Neural progenitor cell (in vitro differentiated cells): ENCODE data around the gene THSD4. TPM values are rescaled to one million over a fixed set of nuclear protein-coding genes. Genes with fewer than 3 reads are reported as not detected.

Source experiments
- DNase-seq: peaks from one replicate; pipeline ENCODE4 v3.0.0-alpha.2; 2016; ENCODE audit warnings: low spot score
- H2AFZ ChIP-seq: fragments of 200-600 bp; sonication (generic); replicated peaks from 2 replicates; pipeline ENCODE4 v1.6.1; 2016; ENCODE audit warnings: antibody characterized with exemption
- H3F3A ChIP-seq: fragments of 200-600 bp; sonication (generic); 2 replicates; pipeline ENCODE4 v1.6.1; 2016; ENCODE audit warnings: antibody characterized with exemption, low read depth
- H3K27ac ChIP-seq: fragments of 200-600 bp; sonication (generic); 2 replicates; pipeline ENCODE4 v1.5.1; 2016; ENCODE audit warnings: mild to moderate bottlenecking
- H3K27me3 ChIP-seq: fragments of 200-600 bp; sonication (generic); 2 replicates; pipeline ENCODE4 v1.6.1; 2016; ENCODE audit warnings: mild to moderate bottlenecking, moderate library complexity
- H3K36me3 ChIP-seq: fragments of 200-600 bp; sonication (generic); 2 replicates; pipeline ENCODE4 v1.5.1; 2016
- H3K4me1 ChIP-seq: fragments of 200-600 bp; sonication (generic); 2 replicates; pipeline ENCODE4 v1.6.1; 2016; ENCODE audit warnings: mixed run types
- H3K4me2 ChIP-seq: fragments of 200-600 bp; sonication (generic); 2 replicates; pipeline ENCODE4 v1.6.1; 2016
- H3K4me3 ChIP-seq: fragments of 200-600 bp; sonication (generic); 2 replicates; pipeline ENCODE4 v1.5.1; 2016
- H3K79me2 ChIP-seq: fragments of 200-600 bp; sonication (generic); 2 replicates; pipeline ENCODE4 v1.6.1; 2016; ENCODE audit warnings: low read depth
- H3K9ac ChIP-seq: fragments of 200-600 bp; sonication (generic); 2 replicates; pipeline ENCODE4 v1.6.1; 2016
- H3K9me3 ChIP-seq: fragments of 200-600 bp; sonication (generic); 2 replicates; pipeline ENCODE4 v1.5.1; 2016; ENCODE audit warnings: low read depth
- H4K20me1 ChIP-seq: fragments of 200-600 bp; sonication (generic); 2 replicates; pipeline ENCODE4 v1.6.1; 2016; ENCODE audit warnings: low read depth
- H3K27ac Mint-ChIP-seq: 3 replicates; pipeline ENCODE4 v1.8.0; 2021; ENCODE audit warnings: mixed read lengths
- H3K27me3 Mint-ChIP-seq: 2 replicates; pipeline ENCODE4 v1.8.0; 2022; ENCODE audit warnings: low read depth, mild to moderate bottlenecking, inconsistent platforms, moderate library complexity, mixed read lengths; ENCODE audit not compliant: insufficient read depth
- H3K36me3 Mint-ChIP-seq: 3 replicates; pipeline ENCODE4 v1.8.0; 2021; ENCODE audit warnings: mixed read lengths
- H3K4me1 Mint-ChIP-seq: 3 replicates; pipeline ENCODE4 v1.8.0; 2021; ENCODE audit warnings: mixed read lengths
- H3K4me3 Mint-ChIP-seq: 3 replicates; pipeline ENCODE4 v1.8.0; 2021; ENCODE audit warnings: mild to moderate bottlenecking, moderate library complexity, mixed read lengths
- H3K9me3 Mint-ChIP-seq: 3 replicates; pipeline ENCODE4 v1.8.0; 2020; ENCODE audit warnings: mixed read lengths
- CTCF ChIP-seq: fragments of 200-600 bp; sonication (generic); IDR thresholded peaks from 2 replicates; pipeline ENCODE4 v1.5.1; 2017; ENCODE audit warnings: antibody characterized with exemption, mild to moderate bottlenecking
- EZH2 ChIP-seq: fragments of 200-600 bp; sonication (generic); IDR thresholded peaks from 2 replicates; pipeline ENCODE4 v1.6.1; 2017; ENCODE audit warnings: antibody characterized with exemption, mild to moderate bottlenecking, moderate library complexity
- EZH2phosphoT487 ChIP-seq: fragments of 200-600 bp; sonication (generic); IDR thresholded peaks from 2 replicates; pipeline ENCODE4 v1.6.1; 2017; ENCODE audit warnings: antibody characterized with exemption
- total RNA-seq: library from RNA; depleted of rRNA; stranded (reverse); fragments of >200 nt; gene quantifications from 2 replicates; pipeline ENCODE4 v1.2.3, GENCODE V29; 2015; ENCODE audit warnings: low replicate concordance

The THSD4 gene
- 2.0 and 2.4 TPM in 2 replicates for total RNA-seq

DNA sequence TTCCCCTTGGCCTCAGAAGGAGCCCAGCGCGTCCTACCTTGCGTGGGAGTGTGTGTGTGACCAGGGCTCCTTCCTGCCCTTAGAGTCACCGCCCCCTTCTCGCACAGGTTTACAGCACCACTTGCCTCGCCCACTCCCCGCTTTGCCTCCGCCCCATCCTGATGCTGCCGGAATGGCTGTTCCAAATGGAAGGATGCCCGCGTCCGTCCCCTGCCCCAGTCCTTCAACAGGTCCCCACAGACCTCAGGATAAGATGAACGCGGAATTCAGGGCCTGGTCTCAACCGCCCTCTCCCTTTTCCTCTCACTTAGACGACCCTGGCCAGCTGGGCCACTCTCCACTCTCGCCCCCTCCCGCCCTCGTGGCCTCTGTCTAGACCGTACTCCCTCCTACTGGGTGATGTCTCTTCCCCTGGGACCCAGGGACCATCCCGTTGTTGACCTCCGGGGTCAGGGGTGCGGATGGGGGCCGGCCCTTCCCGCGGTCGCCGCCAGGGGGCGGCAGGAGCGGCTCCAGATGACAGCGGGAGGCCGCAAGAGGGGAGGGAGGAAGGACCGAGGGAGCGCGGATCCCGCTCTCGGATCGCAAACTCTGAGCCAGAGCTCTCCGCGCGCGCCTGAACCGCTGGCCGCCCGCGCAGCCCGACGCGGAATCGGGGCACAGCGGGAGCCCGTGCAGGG, at the start of gene THSD4:
TSS of gene THSD4 (plus strand) at position 585 of the 680 bp plus-strand sequence.
- peak within 1 kb of the TSS; percentile 69 for H3K27ac Mint-ChIP-seq
- no peak within 1 kb of the TSS for H3K9ac ChIP-seq

GRCh38 chr15:71066983-71067382, 48.3 kb upstream of the THSD4 start:
- Histone ChIP-seq H3K4me2 (no peak overlapping the region), H4K20me1 (no peaks in the 10 kb centered on the region), H3K4me1 (no peaks in the 10 kb centered on the region), H3K4me3 (no peak overlapping the region), H3K9ac (no peak overlapping the region), H3F3A (no peaks in the 10 kb centered on the region), H3K27me3 (no peaks in the 10 kb centered on the region), H3K27ac (no peak overlapping the region), H2AFZ (no peak overlapping the region), H3K36me3 (no peaks in the 10 kb centered on the region), H3K79me2 (no peaks in the 10 kb centered on the region), H3K9me3 (no peaks in the 10 kb centered on the region)
- TF ChIP-seq EZH2phosphoT487, result no peak
- no peak for TF ChIP-seq CTCF
- no peak for TF ChIP-seq EZH2
- no peak for DNase-seq
- Mint-ChIP-seq H3K9me3 (no peaks in the 10 kb centered on the region), H3K4me3 (no peak overlapping the region), H3K27ac (no peak overlapping the region), H3K27me3 (no peaks in the 10 kb centered on the region), H3K4me1 (no peaks in the 10 kb centered on the region), H3K36me3 (no peaks in the 10 kb centered on the region)

More for the DNA sequence above, at the start of gene THSD4:
- H3F3A ChIP-seq, result peaks cover 22% of the 10 kb centered on the region
- H4K20me1 ChIP-seq, result no peaks in the 10 kb centered on the region
- peak within 1 kb of the TSS; percentile 96 for H3K4me2 ChIP-seq
- H3K4me3 ChIP-seq, result peak within 1 kb of the TSS; percentile 69
- peak within 1 kb of the TSS; percentile 84 for H3K4me3 Mint-ChIP-seq
- H3K4me1 ChIP-seq, result peaks cover 24% of the 10 kb centered on the region
- peaks cover 24% of the 10 kb centered on the region for H3K27me3 Mint-ChIP-seq
- no peak within 1 kb of the TSS for H3K27ac ChIP-seq
- H3K79me2 ChIP-seq, result no peaks in the 10 kb centered on the region
- H3K36me3 Mint-ChIP-seq, result no peaks in the 10 kb centered on the region
- no peaks in the 10 kb centered on the region for H3K9me3 Mint-ChIP-seq
- DNase-seq, result peak; percentile 93
- H3K4me1 Mint-ChIP-seq, result peaks cover 42% of the 10 kb centered on the region
- H3K9me3 ChIP-seq, result no peaks in the 10 kb centered on the region
- TF ChIP-seq EZH2, result no peak
- TF ChIP-seq CTCF, result peak; percentile 98
- TF ChIP-seq EZH2phosphoT487, result no peak
- no peaks in the 10 kb centered on the region for H3K36me3 ChIP-seq
- H3K27me3 ChIP-seq, result peaks cover 48% of the 10 kb centered on the region
- peak within 1 kb of the TSS; percentile 95 for H2AFZ ChIP-seq

DNA sequence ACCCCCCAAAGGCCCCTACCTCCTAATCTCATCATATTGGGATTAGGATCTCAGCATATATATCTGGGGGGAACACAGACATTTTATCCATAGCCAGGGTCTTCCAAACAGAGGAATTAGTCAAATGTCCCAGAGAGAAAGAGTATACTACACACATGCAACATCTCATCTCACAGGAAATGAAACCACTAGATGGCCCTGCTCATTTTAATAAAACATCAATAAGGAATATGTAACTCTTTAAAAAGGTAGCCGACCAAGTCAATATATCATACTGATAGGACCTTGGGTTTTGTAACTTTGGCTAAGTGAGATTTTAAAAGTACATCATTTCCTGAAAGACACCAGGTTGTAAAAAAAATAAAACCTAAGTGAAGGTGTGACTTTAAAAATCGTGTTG, 45.6 kb upstream of the THSD4 start:
- Histone ChIP-seq H3K36me3 (no peaks in the 10 kb centered on the region), H3K27ac (no peak overlapping the region), H3K4me3 (no peak overlapping the region), H3F3A (no peaks in the 10 kb centered on the region), H3K27me3 (no peaks in the 10 kb centered on the region), H3K79me2 (no peaks in the 10 kb centered on the region), H4K20me1 (no peaks in the 10 kb centered on the region), H3K4me2 (no peak overlapping the region), H3K9ac (no peak overlapping the region), H3K9me3 (no peaks in the 10 kb centered on the region), H2AFZ (no peak overlapping the region), H3K4me1 (no peaks in the 10 kb centered on the region)
- no peaks in the 10 kb centered on the region for H3K36me3 Mint-ChIP-seq
- H3K27me3 Mint-ChIP-seq, result no peaks in the 10 kb centered on the region
- no peak overlapping the region for H3K4me3 Mint-ChIP-seq
- no peak for DNase-seq
- TF ChIP-seq EZH2phosphoT487 (no peak), EZH2 (no peak), CTCF (no peak)
- no peak overlapping the region for H3K27ac Mint-ChIP-seq
- H3K9me3 Mint-ChIP-seq, result no peaks in the 10 kb centered on the region
- H3K4me1 Mint-ChIP-seq, result no peaks in the 10 kb centered on the region
